ENCODE measurements around the gene DSTN. TPM values are rescaled to one million over a fixed set of nuclear protein-coding genes. Genes with fewer than 3 reads are reported as not detected.

The DSTN gene
- total RNA-seq, 4 donors from 2014 or later = 111 to 151 (median 117) TPM

- Histone ChIP-seq H3K4me3 (no peak overlapping the region), H3K27me3 (no peaks in the 10 kb centered on the region), H3K36me3 (peaks cover 0 to 78% (median 0%) of the 10 kb centered on the region in 3 donors), H3K9me3 (no peaks in the 10 kb centered on the region), H3K4me1 (peaks cover 0 to 34% (median 0%) of the 10 kb centered on the region in 4 donors), H3K27ac (no peak overlapping the region)
- TF ChIP-seq CTCF (IDR thresholded peaks at IDR 0.05) = no peak
- no peak for TF ChIP-seq POLR2A (IDR thresholded peaks at IDR 0.05)
- DNase-seq = no peak
Observed at GRCh38 chr20:17640146-17640874, 70.4 kb downstream of the DSTN start.

- Histone ChIP-seq H3K27ac (no peak overlapping the region), H3K36me3 (peaks cover 0 to 72% (median 0%) of the 10 kb centered on the region in 3 donors), H3K27me3 (no peaks in the 10 kb centered on the region), H3K4me1 (peaks cover 0 to 37% (median 0%) of the 10 kb centered on the region in 4 donors), H3K4me3 (no peak overlapping the region), H3K9me3 (no peaks in the 10 kb centered on the region)
- TF ChIP-seq CTCF (IDR thresholded peaks at IDR 0.05) (no peak), POLR2A (IDR thresholded peaks at IDR 0.05) (no peak)
- no peak for DNase-seq
Observed at GRCh38 chr20:17640875-17641378, 71.1 kb downstream of the DSTN start.

- Histone ChIP-seq H3K4me3 (no peak overlapping the region), H3K4me1 (peaks cover 0 to 39% (median 0%) of the 10 kb centered on the region in 4 donors), H3K9me3 (no peaks in the 10 kb centered on the region), H3K27me3 (no peaks in the 10 kb centered on the region), H3K36me3 (peaks cover 0 to 65% (median 0%) of the 10 kb centered on the region in 3 donors), H3K27ac (no peak overlapping the region)
- TF ChIP-seq POLR2A (IDR thresholded peaks at IDR 0.05) = no peak
- no peak for TF ChIP-seq CTCF (IDR thresholded peaks at IDR 0.05)
- no peak for DNase-seq
Observed at GRCh38 chr20:17641520-17641964, 71.7 kb downstream of the DSTN start.

- H3K27ac ChIP-seq = no peak overlapping the region
- H3K36me3 ChIP-seq = peaks cover 0 to 61% (median 0%) of the 10 kb centered on the region in 3 donors
- DNase-seq = no peak
- no peaks in the 10 kb centered on the region for H3K9me3 ChIP-seq
- H3K4me3 ChIP-seq = no peak overlapping the region
- no peak for TF ChIP-seq POLR2A (IDR thresholded peaks at IDR 0.05)
- no peak for TF ChIP-seq CTCF (IDR thresholded peaks at IDR 0.05)
- H3K27me3 ChIP-seq = no peaks in the 10 kb centered on the region
- H3K4me1 ChIP-seq = peaks cover 0 to 40% (median 0%) of the 10 kb centered on the region in 4 donors
Observed at GRCh38 chr20:17641993-17642392, 72.1 kb downstream of the DSTN start.

DNA sequence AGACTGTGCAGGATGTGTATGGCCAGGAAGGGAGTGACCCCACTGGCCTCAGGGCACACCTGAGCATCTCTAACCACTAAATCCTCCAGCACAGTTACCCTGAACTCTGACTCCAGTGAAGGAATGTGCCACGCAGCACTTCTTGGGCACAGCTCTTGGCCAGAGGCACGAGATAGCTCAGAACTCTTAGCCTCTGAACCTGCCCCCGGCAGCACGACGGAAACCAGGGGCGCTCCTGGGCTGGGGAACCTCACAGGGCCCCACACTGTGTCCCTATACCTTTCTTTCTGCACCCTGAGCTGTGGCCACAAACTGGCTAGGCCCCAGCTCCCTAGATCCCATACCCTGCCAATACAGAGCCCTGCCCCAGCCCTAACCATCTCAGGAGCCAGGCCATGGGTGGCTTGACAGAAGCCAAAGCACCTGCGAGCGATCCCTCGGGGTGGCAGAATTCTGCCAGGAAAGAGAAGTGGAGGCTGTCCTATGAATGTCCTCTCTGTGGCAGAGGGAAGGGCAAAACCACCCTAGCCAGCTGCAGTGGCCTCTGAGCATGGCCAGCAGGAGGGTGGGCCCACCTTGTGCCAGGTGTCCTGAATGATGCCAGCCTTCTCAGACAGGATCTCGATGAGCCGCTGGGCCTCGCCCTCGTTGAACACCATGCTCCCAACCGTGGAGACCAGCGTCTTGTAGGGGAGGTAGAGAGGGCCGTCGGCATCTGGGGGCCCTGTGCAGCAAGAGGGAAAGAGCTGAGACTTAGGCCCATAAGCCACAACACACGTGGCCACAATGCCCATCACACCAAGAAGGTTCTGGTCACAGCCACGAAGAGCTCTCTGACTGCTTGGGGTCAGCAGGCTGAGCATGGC is 72.8 kb downstream of the DSTN start:
- H3K4me3 ChIP-seq = no peak overlapping the region
- DNase-seq = no peak
- H3K9me3 ChIP-seq = no peaks in the 10 kb centered on the region
- TF ChIP-seq POLR2A (IDR thresholded peaks at IDR 0.05) = no peak
- H3K4me1 ChIP-seq = peaks cover 0 to 47% (median 0%) of the 10 kb centered on the region in 4 donors
- H3K36me3 ChIP-seq = peaks cover 0 to 55% (median 0%) of the 10 kb centered on the region in 3 donors
- H3K27me3 ChIP-seq = no peaks in the 10 kb centered on the region
- no peak overlapping the region for H3K27ac ChIP-seq

All from Peyer's patch (tissue), 4 donors.